GM21825 (cell line): Measurements from ENCODE around the gene RIT2.

ENCODE experiments used
- ATAC-seq: cut with Tn5 transposase; IDR thresholded peaks from one replicate; pipeline ENCODE4 v1.9.1; 2021; ENCODE audit warnings: mild to moderate bottlenecking, moderate library complexity; ENCODE audit not compliant: unreplicated experiment

Gene RIT2

GRCh38 chr18:42707080-42707479 is 408.4 kb downstream of the RIT2 start:
- no peak for ATAC-seq

DNA sequence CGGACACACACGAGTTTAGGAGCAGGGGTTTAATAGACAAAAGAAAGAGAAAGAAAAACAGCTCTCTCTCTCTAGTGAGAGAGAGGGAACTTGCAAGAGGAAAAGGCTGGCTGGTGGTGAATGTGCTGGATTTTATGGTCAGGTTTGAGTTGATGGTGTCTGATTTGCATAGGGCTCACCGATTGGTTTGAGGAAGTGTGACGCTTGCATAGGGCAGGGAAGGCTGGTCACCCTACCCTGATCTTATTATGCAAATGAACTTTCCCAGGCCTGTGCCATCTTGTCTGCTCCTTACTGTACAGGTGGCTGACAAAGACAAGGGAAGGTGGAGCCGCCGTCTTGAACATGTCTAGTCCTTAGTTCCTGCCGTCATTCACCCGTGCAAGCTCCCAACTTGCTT is 408.9 kb downstream of the RIT2 start:
- ATAC-seq: no peak

GRCh38 chr18:42706029-42706608 is 409.4 kb downstream of the RIT2 start:
- ATAC-seq: no peak
